ENCODE measurements around the gene TGM5. TPM values are rescaled to one million over a fixed set of nuclear protein-coding genes. Genes with fewer than 3 reads are reported as not detected.

TGM5 gene
- total and polyA plus RNA-seq, 2 donors (not counting 1 experiment from before 2014, with no cell fraction given), result 0.42 TPM; not detected in 1

- no peak overlapping the region for H3K4me2 ChIP-seq (replicated peaks; ENCODE audit: low read depth, low read length, poor library complexity, severe bottlenecking)
- ATAC-seq (ENCODE audit: low read depth) (no peak), DNase-seq (no peak)
- H3K9me3 ChIP-seq (ENCODE audit: control extremely low read depth in 1 of 3, control insufficient read depth in 2 of 3, insufficient read depth in 1 of 3, low read length in 2 of 3), result no peaks in the 10 kb centered on the region
- no peaks in the 10 kb centered on the region for H3K79me2 ChIP-seq (ENCODE audit: control insufficient read depth, insufficient read depth, low read length)
- H3K4me3 ChIP-seq (ENCODE audit: control extremely low read depth in 1 of 5, extremely low read depth in 1 of 5, insufficient read depth in 1 of 5, low read depth in 2 of 5, low read length in 4 of 5), result no peak overlapping the region
- H3K27me3 Mint-ChIP-seq, result peaks cover 11% of the 10 kb centered on the region
- ChIA-PET CTCF (interaction anchor here (0.7 to 10.8 kb wide), 5 partner anchors 17 to 74 kb away, joined by 3 to 549 read pairs (median 3); partner anchors contain the start of genes EPB42 and TGM5), POLR2A (no interaction called here)
- no peaks in the 10 kb centered on the region for H3K9me3 Mint-ChIP-seq (ENCODE audit: insufficient read depth)
- no peaks in the 10 kb centered on the region for H3K36me3 ChIP-seq (replicated peaks in 1 of 2; ENCODE audit: control extremely low read depth in 1 of 2, control insufficient read depth in 1 of 2, extremely low read depth in 1 of 2, insufficient read depth in 2 of 2, low read length in 1 of 2)
- H3K9ac ChIP-seq (ENCODE audit: low read length), result no peak overlapping the region
- H2AFZ ChIP-seq (ENCODE audit: insufficient read depth, low read depth, low read length, poor library complexity, severe bottlenecking), result no peak overlapping the region
- no peak overlapping the region for H3K27ac Mint-ChIP-seq
- H3K4me1 Mint-ChIP-seq, result peaks cover 14% of the 10 kb centered on the region
- no peak overlapping the region for H3K27ac ChIP-seq (ENCODE audit: low read length in 2 of 2)
- peaks cover 11 to 12% of the 10 kb centered on the region in 2 donors for H3K4me1 ChIP-seq (ENCODE audit: control insufficient read depth in 2 of 2, insufficient read depth in 2 of 2, low read length in 2 of 2)
- H4K20me1 ChIP-seq (ENCODE audit: control insufficient read depth, insufficient read depth, low read length, poor library complexity, severe bottlenecking), result no peaks in the 10 kb centered on the region
- intact Hi-C loops (cut with micrococcal nuclease), result loop anchor here (10.0 kb wide), 1 partner anchor 582 kb away; no protein-coding TSS in a partner anchor
- H3K27me3 ChIP-seq (replicated peaks in 1 of 4; ENCODE audit: control extremely low read depth in 1 of 4, control insufficient read depth in 3 of 4, insufficient read depth in 4 of 4, low read length in 3 of 4), result peaks cover 0 to 10% (median 0%) of the 10 kb centered on the region in 4 experiments
- TF ChIP-seq, protein P1, sequence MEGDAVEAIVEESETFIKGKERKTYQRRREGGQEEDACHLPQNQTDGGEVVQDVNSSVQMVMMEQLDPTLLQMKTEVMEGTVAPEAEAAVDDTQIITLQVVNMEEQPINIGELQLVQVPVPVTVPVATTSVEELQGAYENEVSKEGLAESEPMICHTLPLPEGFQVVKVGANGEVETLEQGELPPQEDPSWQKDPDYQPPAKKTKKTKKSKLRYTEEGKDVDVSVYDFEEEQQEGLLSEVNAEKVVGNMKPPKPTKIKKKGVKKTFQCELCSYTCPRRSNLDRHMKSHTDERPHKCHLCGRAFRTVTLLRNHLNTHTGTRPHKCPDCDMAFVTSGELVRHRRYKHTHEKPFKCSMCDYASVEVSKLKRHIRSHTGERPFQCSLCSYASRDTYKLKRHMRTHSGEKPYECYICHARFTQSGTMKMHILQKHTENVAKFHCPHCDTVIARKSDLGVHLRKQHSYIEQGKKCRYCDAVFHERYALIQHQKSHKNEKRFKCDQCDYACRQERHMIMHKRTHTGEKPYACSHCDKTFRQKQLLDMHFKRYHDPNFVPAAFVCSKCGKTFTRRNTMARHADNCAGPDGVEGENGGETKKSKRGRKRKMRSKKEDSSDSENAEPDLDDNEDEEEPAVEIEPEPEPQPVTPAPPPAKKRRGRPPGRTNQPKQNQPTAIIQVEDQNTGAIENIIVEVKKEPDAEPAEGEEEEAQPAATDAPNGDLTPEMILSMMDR (IDR thresholded peaks at IDR 0.05), result no peak
- TF ChIP-seq EZH2 (IDR thresholded peaks at IDR 0.05; ENCODE audit: borderline replicate concordance, insufficient read depth, low read depth, low read length, poor library complexity, severe bottlenecking), result no peak
- 92% methylated on average over 11 of the region's 15 CpGs for WGBS (ENCODE audit: insufficient coverage)
- H3K4me3 Mint-ChIP-seq, result no peak overlapping the region
Measured at GRCh38 chr15:43287254-43287653, 20.5 kb upstream of the TGM5 start.

GRCh38 chr15:43286074-43286473 is 19.3 kb upstream of the TGM5 start:
- Histone ChIP-seq H3K9me3 (ENCODE audit: control extremely low read depth in 1 of 3, control insufficient read depth in 2 of 3, insufficient read depth in 1 of 3, low read length in 2 of 3) (no peaks in the 10 kb centered on the region), H3K9ac (ENCODE audit: low read length) (no peak overlapping the region), H3K27ac (ENCODE audit: low read length in 2 of 2) (no peak overlapping the region), H4K20me1 (ENCODE audit: control insufficient read depth, insufficient read depth, low read length, poor library complexity, severe bottlenecking) (no peaks in the 10 kb centered on the region), H3K4me3 (ENCODE audit: control extremely low read depth in 1 of 5, extremely low read depth in 1 of 5, insufficient read depth in 1 of 5, low read depth in 2 of 5, low read length in 4 of 5) (no peak overlapping the region), H3K4me2 (replicated peaks; ENCODE audit: low read depth, low read length, poor library complexity, severe bottlenecking) (no peak overlapping the region), H2AFZ (ENCODE audit: insufficient read depth, low read depth, low read length, poor library complexity, severe bottlenecking) (no peak overlapping the region), H3K27me3 (replicated peaks in 1 of 4; ENCODE audit: control extremely low read depth in 1 of 4, control insufficient read depth in 3 of 4, insufficient read depth in 4 of 4, low read length in 3 of 4) (peaks cover 0 to 10% (median 0%) of the 10 kb centered on the region in 4 experiments), H3K4me1 (ENCODE audit: control insufficient read depth in 2 of 2, insufficient read depth in 2 of 2, low read length in 2 of 2) (peaks cover 11 to 12% of the 10 kb centered on the region in 2 donors), H3K36me3 (replicated peaks in 1 of 2; ENCODE audit: control extremely low read depth in 1 of 2, control insufficient read depth in 1 of 2, extremely low read depth in 1 of 2, insufficient read depth in 2 of 2, low read length in 1 of 2) (no peaks in the 10 kb centered on the region), H3K79me2 (ENCODE audit: control insufficient read depth, insufficient read depth, low read length) (no peaks in the 10 kb centered on the region)
- Mint-ChIP-seq H3K27me3 (peaks cover 6% of the 10 kb centered on the region), H3K27ac (no peak overlapping the region), H3K4me3 (no peak overlapping the region), H3K9me3 (ENCODE audit: insufficient read depth) (no peaks in the 10 kb centered on the region), H3K4me1 (peaks cover 14% of the 10 kb centered on the region)
- WGBS (ENCODE audit: insufficient coverage), result 65% methylated on average over 3 of the region's 7 CpGs
- ATAC-seq (ENCODE audit: low read depth), result no peak
- ChIA-PET POLR2A (interaction anchor here (1.0 kb wide), 1 partner anchor 100 kb away, joined by 5 read pairs; the partner anchor contains the start of gene CCNDBP1), CTCF (interaction anchor here (0.6 to 10.8 kb wide), 32 partner anchors 9 to 874 kb away, joined by 3 to 549 read pairs (median 4); partner anchors contain the start of genes CCNDBP1, EPB42, TGM5 and TGM7)
- intact Hi-C loops (cut with micrococcal nuclease), result loop anchor here (10.0 kb wide), 1 partner anchor 581 kb away; no protein-coding TSS in a partner anchor
- DNase-seq, result no peak
- TF ChIP-seq, protein P1 (IDR thresholded peaks at IDR 0.05), result no peak
- TF ChIP-seq EZH2 (IDR thresholded peaks at IDR 0.05; ENCODE audit: borderline replicate concordance, insufficient read depth, low read depth, low read length, poor library complexity, severe bottlenecking), result no peak
